ENCODE data around the gene ZNF365. TPM values are rescaled to one million over a fixed set of nuclear protein-coding genes. Genes with fewer than 3 reads are reported as not detected.

The ZNF365 gene
- total and polyA plus RNA-seq, 4 experiments from 2014 or later = 3.5 to 4.9 (median 4.5) TPM

GRCh38 chr10:62430881-62431280 lies 56.7 kb downstream of the ZNF365 start:
- no peak overlapping the region for H3K27ac ChIP-seq (ENCODE audit: low read depth, low read length)
- CTCF ChIA-PET (ENCODE audit: partially characterized antibody) = no interaction called here
- Mint-ChIP-seq H3K4me1 (peaks cover 0 to 3% (median 0%) of the 10 kb centered on the region in 4 donors), H3K9me3 (peaks cover 0 to 6% (median under 1%) of the 10 kb centered on the region in 8 donors), H3K36me3 (peaks cover 0 to 5% of the 10 kb centered on the region in 2 donors), H3K27me3 (peaks cover 0 to 3% of the 10 kb centered on the region in 2 donors), H3K27ac (no peak overlapping the region), H3K4me3 (no peak overlapping the region)
- H3K4me3 ChIP-seq (ENCODE audit: low read length in 2 of 2) = no peak overlapping the region
- intact Hi-C loops (cut with micrococcal nuclease) = no loop called here
- POLR2A ChIA-PET (ENCODE audit: partially characterized antibody) = no interaction called here
- no peaks in the 10 kb centered on the region for H3K27me3 ChIP-seq (ENCODE audit: insufficient read depth, low read length)
- no peaks in the 10 kb centered on the region for H3K36me3 ChIP-seq (ENCODE audit: insufficient read depth, low read length)
- no peaks in the 10 kb centered on the region for H3K9me3 ChIP-seq (ENCODE audit: control insufficient read depth in 1 of 2, low read length in 2 of 2)
- H3K4me1 ChIP-seq (ENCODE audit: insufficient read depth, low read length) = no peaks in the 10 kb centered on the region
- DNase-seq = no peak

- no peaks in the 10 kb centered on the region for H3K27me3 ChIP-seq (ENCODE audit: insufficient read depth, low read length)
- intact Hi-C loops (cut with micrococcal nuclease) = no loop called here
- Mint-ChIP-seq H3K4me1 (peaks cover 0 to 5% (median 0%) of the 10 kb centered on the region in 4 donors), H3K9me3 (peaks cover 0 to 3% (median under 1%) of the 10 kb centered on the region in 8 donors), H3K27ac (no peak overlapping the region), H3K27me3 (no peaks in the 10 kb centered on the region), H3K4me3 (no peak overlapping the region), H3K36me3 (peaks cover 0 to 3% of the 10 kb centered on the region in 2 donors)
- ChIA-PET POLR2A (ENCODE audit: partially characterized antibody) (no interaction called here), CTCF (ENCODE audit: partially characterized antibody) (interaction anchor here (0.8 kb wide), 1 partner anchor 10 kb away, joined by 3 read pairs; no protein-coding TSS in a partner anchor)
- DNase-seq = no peak
- no peaks in the 10 kb centered on the region for H3K4me1 ChIP-seq (ENCODE audit: insufficient read depth, low read length)
- H3K36me3 ChIP-seq (ENCODE audit: insufficient read depth, low read length) = no peaks in the 10 kb centered on the region
- H3K4me3 ChIP-seq (ENCODE audit: low read length in 2 of 2) = no peak overlapping the region
- H3K9me3 ChIP-seq (ENCODE audit: control insufficient read depth in 1 of 2, low read length in 2 of 2) = no peaks in the 10 kb centered on the region
- H3K27ac ChIP-seq (ENCODE audit: low read depth, low read length) = no peak overlapping the region
These were observed 59.1 kb downstream of the ZNF365 start for GRCh38 chr10:62433181-62433692.

- DNase-seq = no peak
- Histone ChIP-seq H3K4me3 (ENCODE audit: low read length in 2 of 2) (no peak overlapping the region), H3K4me1 (ENCODE audit: insufficient read depth, low read length) (no peaks in the 10 kb centered on the region), H3K27ac (ENCODE audit: low read depth, low read length) (no peak overlapping the region), H3K9me3 (ENCODE audit: control insufficient read depth in 1 of 2, low read length in 2 of 2) (no peaks in the 10 kb centered on the region), H3K36me3 (ENCODE audit: insufficient read depth, low read length) (no peaks in the 10 kb centered on the region), H3K27me3 (ENCODE audit: insufficient read depth, low read length) (no peaks in the 10 kb centered on the region)
- Mint-ChIP-seq H3K4me1 (peaks cover 0 to 5% (median 0%) of the 10 kb centered on the region in 4 donors), H3K36me3 (no peaks in the 10 kb centered on the region), H3K27me3 (no peaks in the 10 kb centered on the region), H3K9me3 (no peaks in the 10 kb centered on the region), H3K4me3 (no peak overlapping the region), H3K27ac (no peak overlapping the region)
- POLR2A ChIA-PET (ENCODE audit: partially characterized antibody) = no interaction called here
- intact Hi-C loops (cut with micrococcal nuclease) = no loop called here
- CTCF ChIA-PET (ENCODE audit: partially characterized antibody) = interaction anchor here (0.8 kb wide), 1 partner anchor 9 kb away, joined by 3 read pairs; no protein-coding TSS in a partner anchor
These were observed 59.7 kb downstream of the ZNF365 start for GRCh38 chr10:62433901-62434300.

- ChIA-PET POLR2A (ENCODE audit: partially characterized antibody) (no interaction called here), CTCF (ENCODE audit: partially characterized antibody) (interaction anchor here (0.8 to 5.9 kb wide), 34 partner anchors 9 to 1283 kb away, joined by 3 to 59 read pairs (median 4); partner anchors contain the start of gene EGR2)
- H3K27me3 Mint-ChIP-seq = no peaks in the 10 kb centered on the region
- intact Hi-C loops (cut with micrococcal nuclease) = loop anchor here (1.0 to 5.0 kb wide), 8 partner anchors 90 to 1283 kb away; no protein-coding TSS in a partner anchor
- Histone ChIP-seq H3K27ac (ENCODE audit: low read depth, low read length) (no peak overlapping the region), H3K27me3 (ENCODE audit: insufficient read depth, low read length) (no peaks in the 10 kb centered on the region), H3K36me3 (ENCODE audit: insufficient read depth, low read length) (no peaks in the 10 kb centered on the region), H3K9me3 (ENCODE audit: control insufficient read depth in 1 of 2, low read length in 2 of 2) (no peaks in the 10 kb centered on the region), H3K4me3 (ENCODE audit: low read length in 2 of 2) (no peak overlapping the region), H3K4me1 (ENCODE audit: insufficient read depth, low read length) (no peaks in the 10 kb centered on the region)
- no peak overlapping the region for H3K27ac Mint-ChIP-seq
- H3K4me3 Mint-ChIP-seq = no peak overlapping the region
- no peaks in the 10 kb centered on the region for H3K9me3 Mint-ChIP-seq
- H3K4me1 Mint-ChIP-seq = peaks cover 0 to 5% (median 0%) of the 10 kb centered on the region in 4 donors
- H3K36me3 Mint-ChIP-seq = no peaks in the 10 kb centered on the region
- DNase-seq = peak; percentile 40 to 66 (median 62)
These were observed 63.5 kb downstream of the ZNF365 start for GRCh38 chr10:62437696-62438095.

- Mint-ChIP-seq H3K27me3 (no peaks in the 10 kb centered on the region), H3K4me1 (peaks cover 0 to 3% (median 0%) of the 10 kb centered on the region in 4 donors), H3K4me3 (no peak overlapping the region), H3K9me3 (peaks cover 0 to 3% (median 0%) of the 10 kb centered on the region in 8 donors), H3K27ac (no peak overlapping the region), H3K36me3 (no peaks in the 10 kb centered on the region)
- no peak for DNase-seq
- H3K27me3 ChIP-seq (ENCODE audit: insufficient read depth, low read length) = no peaks in the 10 kb centered on the region
- intact Hi-C loops (cut with micrococcal nuclease) = no loop called here
- H3K4me1 ChIP-seq (ENCODE audit: insufficient read depth, low read length) = no peaks in the 10 kb centered on the region
- H3K9me3 ChIP-seq (ENCODE audit: control insufficient read depth in 1 of 2, low read length in 2 of 2) = no peaks in the 10 kb centered on the region
- H3K4me3 ChIP-seq (ENCODE audit: low read length in 2 of 2) = no peak overlapping the region
- H3K36me3 ChIP-seq (ENCODE audit: insufficient read depth, low read length) = no peaks in the 10 kb centered on the region
- H3K27ac ChIP-seq (ENCODE audit: low read depth, low read length) = no peak overlapping the region
- ChIA-PET POLR2A (ENCODE audit: partially characterized antibody) (no interaction called here), CTCF (ENCODE audit: partially characterized antibody) (interaction anchor here (0.6 kb wide), 1 partner anchor 687 kb away, joined by 3 read pairs; no protein-coding TSS in a partner anchor)
These were observed 67.8 kb downstream of the ZNF365 start for GRCh38 chr10:62442006-62442405.

- H3K9me3 ChIP-seq (ENCODE audit: control insufficient read depth in 1 of 2, low read length in 2 of 2) = no peaks in the 10 kb centered on the region
- Mint-ChIP-seq H3K9me3 (peaks cover 0 to 3% (median 0%) of the 10 kb centered on the region in 8 donors), H3K36me3 (no peaks in the 10 kb centered on the region), H3K27ac (no peak overlapping the region), H3K4me3 (no peak overlapping the region), H3K4me1 (no peaks in the 10 kb centered on the region), H3K27me3 (no peaks in the 10 kb centered on the region)
- ChIA-PET POLR2A (ENCODE audit: partially characterized antibody) (no interaction called here), CTCF (ENCODE audit: partially characterized antibody) (interaction anchor here (1.2 kb wide), 1 partner anchor 10 kb away, joined by 3 read pairs; no protein-coding TSS in a partner anchor)
- DNase-seq = no peak
- intact Hi-C loops (cut with micrococcal nuclease) = no loop called here
- H3K36me3 ChIP-seq (ENCODE audit: insufficient read depth, low read length) = no peaks in the 10 kb centered on the region
- H3K4me1 ChIP-seq (ENCODE audit: insufficient read depth, low read length) = no peaks in the 10 kb centered on the region
- H3K27ac ChIP-seq (ENCODE audit: low read depth, low read length) = no peak overlapping the region
- H3K27me3 ChIP-seq (ENCODE audit: insufficient read depth, low read length) = no peaks in the 10 kb centered on the region
- H3K4me3 ChIP-seq (ENCODE audit: low read length in 2 of 2) = no peak overlapping the region
These were observed 68.9 kb downstream of the ZNF365 start for GRCh38 chr10:62442894-62443669.

- Mint-ChIP-seq H3K36me3 (no peaks in the 10 kb centered on the region), H3K4me3 (no peak overlapping the region), H3K27me3 (no peaks in the 10 kb centered on the region), H3K27ac (no peak overlapping the region), H3K9me3 (peaks cover 0 to 3% (median 0%) of the 10 kb centered on the region in 8 donors), H3K4me1 (no peaks in the 10 kb centered on the region)
- no peaks in the 10 kb centered on the region for H3K36me3 ChIP-seq (ENCODE audit: insufficient read depth, low read length)
- intact Hi-C loops (cut with micrococcal nuclease) = no loop called here
- H3K4me3 ChIP-seq (ENCODE audit: low read length in 2 of 2) = no peak overlapping the region
- ChIA-PET POLR2A (ENCODE audit: partially characterized antibody) (no interaction called here), CTCF (ENCODE audit: partially characterized antibody) (interaction anchor here (1.2 kb wide), 1 partner anchor 10 kb away, joined by 3 read pairs; no protein-coding TSS in a partner anchor)
- H3K27ac ChIP-seq (ENCODE audit: low read depth, low read length) = no peak overlapping the region
- DNase-seq = no peak
- H3K27me3 ChIP-seq (ENCODE audit: insufficient read depth, low read length) = no peaks in the 10 kb centered on the region
- H3K4me1 ChIP-seq (ENCODE audit: insufficient read depth, low read length) = no peaks in the 10 kb centered on the region
- H3K9me3 ChIP-seq (ENCODE audit: control insufficient read depth in 1 of 2, low read length in 2 of 2) = no peaks in the 10 kb centered on the region
These were observed 69.7 kb downstream of the ZNF365 start for GRCh38 chr10:62443866-62444265.

Measured in CD4-positive, alpha-beta memory T cell (primary cell).